ENCODE measurements around the gene CRISP2.
"Not testable (repeated sequence)": the region's sequence is repeated elsewhere in the genome, so short reads cannot be mapped to it uniquely, and the experiment has no call there.

The CRISP2 gene

DNA sequence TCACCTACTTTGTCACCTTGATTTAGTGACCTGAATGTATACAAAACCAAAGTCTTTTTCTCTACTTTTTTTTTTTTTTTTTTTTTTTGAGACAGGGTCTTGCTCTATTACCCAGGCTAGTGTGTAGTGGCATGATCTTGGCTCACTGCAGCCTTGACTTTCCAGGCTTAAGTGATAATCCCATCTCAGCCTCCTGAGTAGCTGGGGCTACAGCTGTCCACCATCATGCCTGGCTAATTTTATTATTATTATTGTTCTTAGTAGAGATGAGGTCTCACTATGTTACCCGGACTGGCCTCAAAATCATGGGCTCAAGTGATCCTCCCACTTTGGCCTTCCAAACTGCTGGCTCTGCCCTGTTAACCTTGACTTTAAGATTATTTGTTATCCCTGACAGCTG is 37.5 kb downstream of the CRISP2 start:
- H3K36me3 Mint-ChIP-seq, result no peaks in the 10 kb centered on the region
- H3K27ac Mint-ChIP-seq, result no peak overlapping the region
- H3K27me3 Mint-ChIP-seq, result no peaks in the 10 kb centered on the region
- H3K4me1 Mint-ChIP-seq, result no peaks in the 10 kb centered on the region
- DNase-seq, result no peak
- peaks cover 0 to 12% of the 10 kb centered on the region in 2 donors for H3K9me3 Mint-ChIP-seq
- ATAC-seq (replicated peaks), result no peak
- no peak overlapping the region for H3K4me3 Mint-ChIP-seq

DNA sequence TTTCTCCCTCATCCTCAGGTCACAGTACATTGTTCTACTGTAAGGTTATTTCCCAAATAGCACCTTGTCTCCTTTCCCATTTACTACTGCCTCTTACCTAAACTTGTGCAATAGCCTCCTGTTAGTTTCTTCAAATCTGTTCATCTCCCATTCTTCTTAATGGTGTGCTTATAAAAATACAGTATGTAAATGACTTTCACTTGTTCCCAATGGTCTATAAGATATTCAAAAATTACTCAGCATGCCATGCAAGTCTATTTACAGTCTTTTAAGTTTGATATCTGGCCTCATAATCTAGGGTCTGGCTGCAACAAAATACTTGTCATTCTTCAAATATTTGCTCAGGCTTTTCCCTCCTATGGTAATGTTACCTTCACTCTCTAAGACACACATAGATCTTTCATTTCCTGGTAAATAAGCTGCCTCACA is 45.2 kb downstream of the CRISP2 start:
- no peak for ATAC-seq (replicated peaks)
- Mint-ChIP-seq H3K27me3 (no peaks in the 10 kb centered on the region), H3K4me1 (peaks cover 0 to 2% of the 10 kb centered on the region in 2 donors), H3K4me3 (no peak overlapping the region), H3K9me3 (peaks cover 0 to 7% of the 10 kb centered on the region in 2 donors), H3K36me3 (no peaks in the 10 kb centered on the region), H3K27ac (no peak overlapping the region)
- DNase-seq, result no peak

DNA sequence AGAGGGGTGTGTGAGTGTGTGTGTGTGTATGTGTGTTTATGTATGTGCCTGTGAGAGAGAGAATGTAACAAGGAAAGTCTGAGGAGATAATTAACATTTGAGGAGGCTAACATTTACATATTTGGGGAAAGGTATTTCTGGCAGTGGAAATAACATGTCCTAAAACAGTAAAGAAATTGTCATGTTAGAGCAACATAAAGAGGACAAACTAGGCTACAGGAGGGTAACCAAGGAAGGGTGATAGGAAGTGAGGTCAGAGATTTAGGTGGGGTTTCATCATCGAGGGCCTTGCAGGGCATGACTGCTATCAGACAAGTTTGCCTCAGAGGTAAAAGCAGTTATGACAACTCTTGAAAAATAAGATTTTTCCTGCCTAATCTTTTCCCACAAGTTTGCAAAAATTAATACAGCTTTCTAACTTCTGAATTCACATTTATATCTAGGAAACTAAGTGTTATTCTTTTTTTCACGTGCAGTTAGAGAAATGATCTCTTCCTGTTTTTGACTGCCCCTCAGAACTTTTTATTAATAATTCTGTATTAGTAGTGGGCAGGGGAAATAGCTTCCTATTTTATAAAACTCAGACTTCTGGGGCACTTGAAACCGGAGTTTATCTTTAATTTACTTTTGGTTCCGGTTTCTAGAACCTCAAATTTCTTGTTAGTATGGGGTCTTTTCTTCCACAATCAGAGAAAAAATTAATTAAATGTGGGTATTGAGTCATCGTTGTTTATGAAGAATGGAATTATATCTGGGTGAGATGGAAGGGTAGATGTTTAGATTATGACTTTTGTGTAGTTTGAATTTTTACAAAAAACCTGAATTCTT is 46.2 kb downstream of the CRISP2 start:
- Mint-ChIP-seq H3K4me1 (peaks cover 0 to 2% of the 10 kb centered on the region in 2 donors), H3K9me3 (peaks cover 0 to 5% of the 10 kb centered on the region in 2 donors), H3K27me3 (no peaks in the 10 kb centered on the region), H3K27ac (no peak overlapping the region), H3K36me3 (no peaks in the 10 kb centered on the region), H3K4me3 (no peak overlapping the region)
- no peak for DNase-seq
- ATAC-seq (replicated peaks), result no peak

DNA sequence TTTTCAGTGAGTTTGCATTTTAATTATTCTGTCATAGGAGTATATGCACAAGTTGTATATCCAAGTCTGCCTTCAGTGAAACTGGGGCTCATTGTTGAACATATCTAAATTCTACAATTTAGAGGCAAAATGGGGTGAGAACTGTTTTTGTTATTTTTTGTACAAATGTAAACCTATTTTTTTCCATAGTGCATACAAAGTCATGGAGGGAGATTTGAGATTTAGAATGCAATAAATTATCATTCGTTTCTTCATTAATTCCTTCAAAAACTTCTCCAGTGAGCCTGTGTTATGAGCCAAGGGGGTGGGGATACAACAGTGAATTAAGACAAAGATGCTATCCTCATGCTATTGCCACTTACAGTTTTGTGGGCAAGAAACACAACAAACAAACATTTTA is 46.9 kb downstream of the CRISP2 start:
- peaks cover 0 to 1% of the 10 kb centered on the region in 2 donors for H3K9me3 Mint-ChIP-seq
- H3K27me3 Mint-ChIP-seq, result no peaks in the 10 kb centered on the region

DNA sequence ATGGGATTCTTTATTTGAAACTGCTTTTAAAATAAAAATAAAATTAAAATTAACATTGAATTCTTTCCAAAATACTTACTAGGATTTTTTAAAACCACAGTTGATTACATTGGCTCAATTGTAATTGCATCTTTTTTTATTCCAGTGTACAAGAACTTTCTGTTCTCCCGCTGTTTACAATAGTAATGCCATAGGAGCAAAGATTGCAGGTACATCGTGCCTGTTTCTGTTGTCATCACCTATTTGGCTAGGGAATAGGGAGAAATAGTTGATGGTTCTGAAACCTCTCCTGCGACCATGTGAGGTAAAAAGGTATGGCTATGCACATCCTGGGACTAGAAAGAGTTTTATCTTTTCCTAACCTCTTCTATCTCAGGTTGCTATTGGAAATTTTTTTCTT is 48.5 kb downstream of the CRISP2 start:
- H3K4me3 Mint-ChIP-seq, result no peak overlapping the region
- no peak for DNase-seq

More for the DNA sequence above, 46.9 kb downstream of the CRISP2 start:
- DNase-seq (no peak), ATAC-seq (replicated peaks) (no peak)
- H3K36me3 Mint-ChIP-seq, result no peaks in the 10 kb centered on the region
- H3K4me1 Mint-ChIP-seq, result peaks cover 0 to 2% of the 10 kb centered on the region in 2 donors
- H3K4me3 Mint-ChIP-seq, result no peak overlapping the region
- H3K27ac Mint-ChIP-seq, result no peak overlapping the region

DNA sequence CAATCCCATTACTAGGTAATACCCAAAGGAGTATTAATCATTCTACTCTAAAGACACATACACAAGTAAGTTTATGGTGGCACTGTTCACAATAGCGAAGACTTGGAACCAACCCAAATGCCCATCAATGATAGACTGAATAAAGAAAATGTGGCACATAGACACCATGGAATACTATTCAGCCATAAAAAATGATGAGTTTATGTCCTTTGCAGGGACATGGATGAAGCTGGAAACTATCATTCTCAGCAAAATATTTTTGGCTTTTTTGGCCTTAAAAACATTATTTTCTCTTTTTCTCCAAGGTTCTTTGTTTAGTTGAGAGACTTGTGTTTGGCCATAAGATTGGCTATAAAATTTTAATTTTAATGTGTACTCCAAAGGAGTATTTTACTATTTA is 49.3 kb downstream of the CRISP2 start:
- H3K36me3 Mint-ChIP-seq, H3K4me1 Mint-ChIP-seq: not testable (repeated sequence)

More for the DNA sequence above, 48.5 kb downstream of the CRISP2 start:
- H3K27ac Mint-ChIP-seq, result no peak overlapping the region
- peaks cover 0 to 2% of the 10 kb centered on the region in 2 donors for H3K4me1 Mint-ChIP-seq
- H3K36me3 Mint-ChIP-seq, result no peaks in the 10 kb centered on the region
- no peaks in the 10 kb centered on the region for H3K27me3 Mint-ChIP-seq
- peaks cover 0 to 1% of the 10 kb centered on the region in 2 donors for H3K9me3 Mint-ChIP-seq
- ATAC-seq (replicated peaks), result no peak

DNA sequence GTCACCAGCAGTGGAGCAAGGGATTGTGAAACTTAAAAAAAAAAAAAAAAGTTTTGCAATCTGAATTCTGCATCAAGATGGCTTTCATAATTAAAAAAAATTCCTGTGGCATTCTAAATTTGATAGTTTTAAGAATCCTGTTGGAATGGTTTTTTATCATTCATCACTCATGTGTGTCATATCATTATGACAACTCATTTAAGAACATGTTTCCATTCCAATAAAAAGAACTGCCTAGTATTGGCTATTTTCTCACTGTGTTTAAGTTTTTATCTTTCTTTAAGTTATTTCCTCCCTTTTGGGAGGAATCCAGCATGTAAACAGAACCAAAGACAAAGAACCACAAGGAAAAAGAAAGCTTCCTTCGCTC is 50.5 kb downstream of the CRISP2 start:
- ATAC-seq (replicated peaks) (no peak), DNase-seq (no peak)
- Mint-ChIP-seq H3K9me3 (peaks cover 0 to 1% of the 10 kb centered on the region in 2 donors), H3K27me3 (no peaks in the 10 kb centered on the region), H3K27ac (no peak overlapping the region), H3K4me3 (no peak overlapping the region), H3K4me1 (peaks cover 0 to 2% of the 10 kb centered on the region in 2 donors), H3K36me3 (no peaks in the 10 kb centered on the region)

More for the DNA sequence above, 49.3 kb downstream of the CRISP2 start:
- not testable (repeated sequence) for H3K9me3 Mint-ChIP-seq; DNase-seq; ATAC-seq (replicated peaks); H3K27ac Mint-ChIP-seq; H3K27me3 Mint-ChIP-seq; H3K4me3 Mint-ChIP-seq

DNA sequence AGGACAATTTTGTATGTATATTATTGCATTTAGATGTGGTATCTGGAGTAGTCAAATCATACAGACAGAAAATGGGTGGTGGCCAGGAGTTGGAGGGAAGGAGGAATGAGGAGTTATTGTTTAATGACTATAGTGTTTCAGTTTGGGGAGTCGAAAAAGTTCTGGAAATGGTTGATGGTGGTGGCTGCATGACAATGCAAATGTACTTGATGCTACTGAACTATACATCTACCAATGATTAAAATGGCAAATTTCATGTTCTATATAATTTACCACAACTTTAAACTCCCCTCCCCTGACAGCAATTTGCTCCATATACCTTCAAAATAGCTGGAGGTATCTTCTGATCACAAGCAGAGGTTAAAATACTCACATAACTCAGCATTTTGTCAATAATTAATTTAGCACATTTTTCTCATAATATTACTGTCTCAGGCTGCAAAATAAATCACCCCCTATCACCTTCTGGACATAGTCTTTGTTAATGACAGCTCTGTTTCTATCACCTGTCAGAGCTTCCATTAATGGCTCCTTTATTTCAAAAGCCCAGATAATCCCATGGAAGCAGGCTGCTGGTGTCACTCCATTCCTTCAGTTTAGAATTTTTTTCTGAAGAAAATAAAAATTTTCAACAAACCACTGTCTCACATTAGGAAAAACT is 51.0 kb downstream of the CRISP2 start:
- Mint-ChIP-seq H3K36me3 (no peaks in the 10 kb centered on the region), H3K27me3 (no peaks in the 10 kb centered on the region), H3K4me1 (peaks cover 0 to 2% of the 10 kb centered on the region in 2 donors), H3K27ac (no peak overlapping the region), H3K9me3 (peaks cover 0 to 1% of the 10 kb centered on the region in 2 donors), H3K4me3 (no peak overlapping the region)
- DNase-seq (no peak), ATAC-seq (replicated peaks) (no peak)

DNA sequence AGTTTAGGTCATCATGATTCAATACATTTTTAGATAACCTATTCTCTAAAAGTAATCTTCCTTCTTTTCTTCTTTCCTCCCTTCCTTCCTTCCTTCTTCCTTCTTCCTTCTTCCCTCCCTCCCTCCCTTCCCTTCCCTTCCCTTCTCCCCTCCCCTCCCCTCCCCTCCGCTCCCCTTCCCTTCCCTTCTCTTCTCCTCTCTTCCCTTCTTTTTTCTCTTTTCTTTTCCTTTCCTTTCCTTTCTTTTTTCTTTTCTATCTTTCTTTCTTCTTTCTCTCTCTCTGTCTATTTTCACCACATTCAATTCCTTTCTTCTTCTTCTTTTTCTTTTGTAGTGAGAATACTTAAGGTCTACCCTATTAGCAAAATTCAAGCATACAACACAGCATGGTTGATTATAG is 59.4 kb downstream of the CRISP2 start:
- Mint-ChIP-seq H3K36me3 (no peaks in the 10 kb centered on the region), H3K4me3 (no peak overlapping the region), H3K27ac (no peak overlapping the region), H3K27me3 (no peaks in the 10 kb centered on the region), H3K9me3 (peaks cover 0 to 2% of the 10 kb centered on the region in 2 donors), H3K4me1 (no peaks in the 10 kb centered on the region)
- DNase-seq (no peak), ATAC-seq (replicated peaks) (no peak)

DNA sequence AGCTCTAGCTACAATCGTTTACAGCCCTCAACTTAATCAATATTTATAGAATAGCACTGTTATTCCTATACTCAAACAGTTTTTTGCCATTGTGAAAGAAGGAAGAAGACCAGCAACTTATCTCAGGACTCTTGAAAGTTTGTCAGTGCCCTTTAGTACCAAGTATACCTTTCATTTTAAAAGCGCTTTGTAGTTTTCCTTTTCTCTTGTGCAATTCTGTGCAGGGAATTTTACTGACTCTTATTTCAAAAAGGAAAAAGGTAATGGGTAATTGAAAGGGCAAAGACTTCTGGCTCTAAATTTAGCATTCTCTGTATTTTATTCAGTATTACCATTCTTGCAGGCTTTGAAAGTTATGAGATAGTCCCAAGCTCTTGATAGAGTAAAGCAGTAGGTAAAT is 59.9 kb downstream of the CRISP2 start:
- no peaks in the 10 kb centered on the region for H3K36me3 Mint-ChIP-seq
- ATAC-seq (replicated peaks) (no peak), DNase-seq (no peak)
- H3K4me1 Mint-ChIP-seq, result no peaks in the 10 kb centered on the region
- no peak overlapping the region for H3K4me3 Mint-ChIP-seq
- H3K9me3 Mint-ChIP-seq, result peaks cover 0 to 2% of the 10 kb centered on the region in 2 donors
- no peaks in the 10 kb centered on the region for H3K27me3 Mint-ChIP-seq
- H3K27ac Mint-ChIP-seq, result no peak overlapping the region

DNA sequence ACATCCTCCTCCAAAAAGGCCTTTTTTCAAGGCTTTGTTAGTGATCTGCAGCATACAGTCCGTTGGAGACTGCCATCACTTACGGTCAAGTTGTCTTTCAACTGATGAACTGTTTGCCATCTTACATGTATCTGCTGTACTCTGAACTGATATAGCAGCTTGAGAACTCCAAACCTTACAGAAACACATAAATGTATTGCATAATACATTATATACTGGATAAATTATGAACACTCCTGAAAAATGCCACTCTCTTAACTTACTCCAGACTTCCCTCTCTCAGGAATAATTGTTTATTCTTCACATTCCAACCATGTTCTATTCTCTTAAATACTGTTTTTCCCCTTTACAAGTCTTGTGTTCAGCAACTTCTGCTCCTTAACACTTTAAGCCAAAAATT is 62.1 kb downstream of the CRISP2 start:
- no peak overlapping the region for H3K4me3 Mint-ChIP-seq
- no peak for DNase-seq
- ATAC-seq (replicated peaks), result no peak
- no peaks in the 10 kb centered on the region for H3K27me3 Mint-ChIP-seq
- H3K9me3 Mint-ChIP-seq, result peaks cover 0 to 2% of the 10 kb centered on the region in 2 donors
- no peaks in the 10 kb centered on the region for H3K36me3 Mint-ChIP-seq
- no peak overlapping the region for H3K27ac Mint-ChIP-seq
- H3K4me1 Mint-ChIP-seq, result no peaks in the 10 kb centered on the region

DNA sequence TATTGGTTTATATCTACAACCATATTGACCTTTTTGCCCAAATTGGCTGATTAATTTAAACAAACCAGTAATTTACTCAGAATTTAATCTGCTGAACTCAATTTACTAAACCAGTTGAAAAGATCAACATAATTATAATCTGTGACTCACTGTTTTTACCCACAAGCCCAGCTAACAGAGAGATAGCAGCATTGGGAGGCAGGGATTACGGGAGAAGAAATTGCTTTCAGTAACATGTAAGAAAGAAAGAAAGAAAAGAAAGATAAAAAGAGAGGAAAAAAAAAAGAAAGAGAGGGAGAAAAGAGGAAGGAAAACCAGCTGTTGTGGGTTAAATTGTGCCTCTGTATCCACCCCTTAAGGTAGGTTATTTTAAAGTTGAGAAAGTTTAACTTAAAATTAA is 63.4 kb downstream of the CRISP2 start:
- no peaks in the 10 kb centered on the region for H3K27me3 Mint-ChIP-seq
- no peak overlapping the region for H3K27ac Mint-ChIP-seq
- peaks cover 0 to 4% of the 10 kb centered on the region in 2 donors for H3K9me3 Mint-ChIP-seq
- no peaks in the 10 kb centered on the region for H3K4me1 Mint-ChIP-seq
- H3K36me3 Mint-ChIP-seq, result no peaks in the 10 kb centered on the region
- DNase-seq (no peak), ATAC-seq (replicated peaks) (no peak)
- no peak overlapping the region for H3K4me3 Mint-ChIP-seq

DNA sequence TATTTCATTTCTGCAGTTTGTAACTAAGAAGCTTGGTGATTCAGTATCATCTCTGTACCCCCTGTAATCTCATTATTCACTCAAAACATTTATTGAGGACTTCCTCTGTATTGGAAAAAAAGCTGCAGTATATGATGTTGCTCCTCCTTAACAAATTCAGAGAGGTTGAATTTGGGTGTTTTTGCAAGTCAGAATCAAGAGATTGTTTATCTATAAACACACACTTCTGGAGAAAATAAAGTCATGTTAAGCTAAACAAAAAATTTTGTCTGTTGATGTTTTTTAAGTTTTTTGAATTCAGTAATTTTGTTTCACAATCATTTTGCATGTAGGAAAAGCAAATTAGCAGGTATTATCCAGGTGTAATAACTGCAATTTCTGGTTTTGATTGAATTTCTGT is 65.3 kb downstream of the CRISP2 start:
- H3K27ac Mint-ChIP-seq, result no peak overlapping the region
- no peaks in the 10 kb centered on the region for H3K4me1 Mint-ChIP-seq
- no peaks in the 10 kb centered on the region for H3K27me3 Mint-ChIP-seq
- no peak for DNase-seq
- H3K9me3 Mint-ChIP-seq, result peaks cover 0 to 2% of the 10 kb centered on the region in 2 donors
- no peaks in the 10 kb centered on the region for H3K36me3 Mint-ChIP-seq
- ATAC-seq (replicated peaks), result no peak
- no peak overlapping the region for H3K4me3 Mint-ChIP-seq

DNA sequence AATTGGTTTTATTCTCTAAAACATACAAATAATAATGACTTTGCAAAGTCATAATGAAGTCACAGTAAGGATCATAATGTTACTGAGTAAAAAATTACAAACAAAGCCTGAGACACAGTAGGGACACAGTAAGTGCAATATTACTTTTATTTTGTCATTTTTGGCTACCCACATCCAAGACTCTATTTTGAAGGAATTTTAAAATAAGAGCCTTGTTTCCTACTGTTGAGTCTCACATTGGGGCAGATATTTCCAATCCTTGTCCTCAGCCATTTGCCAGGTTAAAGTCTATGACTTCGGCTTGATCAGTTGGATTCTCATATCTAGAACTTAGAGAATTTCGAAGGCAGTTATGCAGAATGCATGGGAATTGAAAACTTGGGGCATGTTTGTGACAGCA is 65.9 kb downstream of the CRISP2 start:
- H3K4me3 Mint-ChIP-seq, result no peak overlapping the region
- no peak for DNase-seq

DNA sequence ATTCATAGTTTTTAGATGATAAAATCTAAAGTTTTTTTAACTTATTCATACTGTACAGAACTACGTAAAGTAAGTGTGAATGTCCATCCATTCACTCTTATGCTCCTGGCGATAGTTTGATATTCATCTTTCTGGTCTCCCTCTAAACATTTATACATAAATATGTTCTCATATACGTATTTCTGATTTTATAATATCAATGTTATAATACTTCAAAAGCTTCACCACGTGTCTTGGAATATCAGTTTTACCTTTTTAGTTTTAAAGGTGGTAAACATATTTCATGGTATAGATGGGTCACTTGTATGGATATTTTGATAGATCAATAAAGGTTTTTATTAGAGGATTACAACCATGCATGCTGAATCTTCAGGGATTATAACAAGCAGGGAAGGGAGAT is 66.4 kb downstream of the CRISP2 start:
- H3K27ac Mint-ChIP-seq, result no peak overlapping the region
- no peak for ATAC-seq (replicated peaks)
- peaks cover 0 to 2% of the 10 kb centered on the region in 2 donors for H3K9me3 Mint-ChIP-seq
- no peaks in the 10 kb centered on the region for H3K4me1 Mint-ChIP-seq
- no peak for DNase-seq
- no peaks in the 10 kb centered on the region for H3K36me3 Mint-ChIP-seq
- no peaks in the 10 kb centered on the region for H3K27me3 Mint-ChIP-seq
- no peak overlapping the region for H3K4me3 Mint-ChIP-seq

More for the DNA sequence above, 65.9 kb downstream of the CRISP2 start:
- H3K9me3 Mint-ChIP-seq, result peaks cover 0 to 2% of the 10 kb centered on the region in 2 donors
- H3K36me3 Mint-ChIP-seq, result no peaks in the 10 kb centered on the region
- H3K4me1 Mint-ChIP-seq, result no peaks in the 10 kb centered on the region
- H3K27ac Mint-ChIP-seq, result no peak overlapping the region
- H3K27me3 Mint-ChIP-seq, result no peaks in the 10 kb centered on the region
- ATAC-seq (replicated peaks), result no peak

All from stimulated activated naive B cell treated with anti-CD40 and anti-IgM and Interleukin-4, amounts not matched to agents 10 μg/mL and 1 μg/mL and 100 μg/mL, for 72 hours (primary cell).